Nephron progenitor cell (in vitro differentiated cells): ENCODE results near the gene CPA2.

Experiments
- DNase-seq: peaks from one replicate; pipeline ENCODE4 v3.0.0; 2021
- H3K27ac Mint-ChIP-seq: 2 replicates; pipeline ENCODE4 v1.8.0; 2021; ENCODE audit warnings: mild to moderate bottlenecking, moderate library complexity, mixed read lengths
- H3K27me3 Mint-ChIP-seq: 2 replicates; pipeline ENCODE4 v1.8.0; 2021; ENCODE audit warnings: mild to moderate bottlenecking, low read depth, mixed read lengths; ENCODE audit not compliant: poor library complexity
- H3K36me3 Mint-ChIP-seq: 2 replicates; pipeline ENCODE4 v1.8.0; 2021; ENCODE audit warnings: low read depth, mixed read lengths
- H3K4me1 Mint-ChIP-seq: 2 replicates; pipeline ENCODE4 v1.8.0; 2021; ENCODE audit warnings: mixed read lengths
- H3K4me3 Mint-ChIP-seq: 2 replicates; pipeline ENCODE4 v1.8.0; 2021; ENCODE audit warnings: mild to moderate bottlenecking, moderate library complexity, mixed read lengths
- H3K9me3 Mint-ChIP-seq: 2 replicates; pipeline ENCODE4 v1.8.0; 2021; ENCODE audit warnings: mild to moderate bottlenecking, moderate library complexity, mixed read lengths
- CTCF ChIP-seq: fragments of 200-600 bp; sonication (generic); IDR thresholded peaks from 2 replicates; pipeline ENCODE4 v1.5.0; 2021; ENCODE audit warnings: antibody characterized with exemption

Gene CPA2

DNA sequence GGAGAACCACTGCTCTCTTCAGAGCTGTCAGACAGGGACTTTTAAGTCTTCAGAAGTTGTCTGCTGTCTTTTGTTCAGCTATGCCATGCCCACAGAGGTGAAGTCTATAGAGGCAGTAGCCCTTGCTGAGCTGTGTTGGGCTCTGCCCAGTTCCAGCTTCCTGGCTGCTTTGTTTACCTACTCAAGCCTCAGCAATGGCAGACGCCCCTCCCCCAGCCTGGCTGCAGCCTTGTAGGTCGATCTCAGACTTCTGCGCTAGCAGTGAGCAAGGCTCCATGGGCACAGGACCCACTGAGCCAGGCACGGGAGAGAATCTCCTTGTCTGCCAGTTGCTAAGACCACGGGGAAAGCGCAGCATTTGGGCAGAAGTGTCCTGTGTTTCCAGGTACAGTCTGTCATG, 12.1 kb upstream of the CPA2 start:
- Mint-ChIP-seq H3K27ac (no peak overlapping the region), H3K36me3 (peaks cover 68% of the 10 kb centered on the region), H3K9me3 (peaks cover 93% of the 10 kb centered on the region), H3K4me3 (no peak overlapping the region), H3K4me1 (peaks cover 12% of the 10 kb centered on the region), H3K27me3 (peaks cover 9% of the 10 kb centered on the region)
- no peak for TF ChIP-seq CTCF
- no peak for DNase-seq

DNA sequence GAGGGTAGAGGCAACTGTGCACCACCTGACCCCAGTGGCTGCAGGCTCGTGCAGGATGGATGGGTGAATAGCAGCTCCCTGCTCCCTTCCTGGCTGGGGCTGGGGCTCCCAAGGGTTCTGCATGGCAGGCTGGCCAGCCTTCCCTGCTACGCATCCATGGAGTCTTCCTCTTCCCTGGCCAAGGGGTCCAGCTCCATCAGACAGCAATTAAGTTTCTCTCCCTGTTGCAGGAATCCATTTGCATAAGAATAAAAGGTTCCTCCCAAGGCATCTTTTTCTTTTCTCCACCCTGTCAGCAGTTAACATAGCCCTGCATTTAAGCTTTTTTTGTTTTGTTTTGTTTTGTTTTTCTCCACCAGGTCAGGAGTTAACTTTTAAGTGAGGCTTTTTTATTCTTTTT, 10.0 kb upstream of the CPA2 start:
- H3K27ac Mint-ChIP-seq = no peak overlapping the region
- H3K4me1 Mint-ChIP-seq = peaks cover 12% of the 10 kb centered on the region
- H3K4me3 Mint-ChIP-seq = no peak overlapping the region
- DNase-seq = no peak
- H3K27me3 Mint-ChIP-seq = peaks cover 3% of the 10 kb centered on the region
- TF ChIP-seq CTCF = no peak
- peaks cover 55% of the 10 kb centered on the region for H3K36me3 Mint-ChIP-seq
- H3K9me3 Mint-ChIP-seq = peaks cover 89% of the 10 kb centered on the region

- H3K4me3 Mint-ChIP-seq = no peak overlapping the region
- peaks cover 3% of the 10 kb centered on the region for H3K27me3 Mint-ChIP-seq
- no peak for TF ChIP-seq CTCF
- peaks cover 26% of the 10 kb centered on the region for H3K4me1 Mint-ChIP-seq
- H3K36me3 Mint-ChIP-seq = peaks cover 39% of the 10 kb centered on the region
- peaks cover 71% of the 10 kb centered on the region for H3K9me3 Mint-ChIP-seq
- DNase-seq = no peak
- H3K27ac Mint-ChIP-seq = no peak overlapping the region
Observed at GRCh38 chr7:130258494-130259078, 8.1 kb upstream of the CPA2 start.

- Mint-ChIP-seq H3K4me3 (no peak overlapping the region), H3K36me3 (peaks cover 16% of the 10 kb centered on the region), H3K27me3 (peaks cover 4% of the 10 kb centered on the region), H3K27ac (peak overlapping the region; percentile 79), H3K4me1 (peaks cover 58% of the 10 kb centered on the region), H3K9me3 (peaks cover 38% of the 10 kb centered on the region)
- TF ChIP-seq CTCF = no peak
- DNase-seq = no peak
Observed at GRCh38 chr7:130262448-130262847, 4.2 kb upstream of the CPA2 start.

GRCh38 chr7:130263130-130263529, 3.5 kb upstream of the CPA2 start:
- DNase-seq = no peak

More at GRCh38 chr7:130263130-130263529, 3.5 kb upstream of the CPA2 start:
- Mint-ChIP-seq H3K4me1 (peaks cover 65% of the 10 kb centered on the region), H3K27me3 (peaks cover 4% of the 10 kb centered on the region), H3K27ac (peak overlapping the region; percentile 79), H3K9me3 (peaks cover 32% of the 10 kb centered on the region), H3K36me3 (peaks cover 14% of the 10 kb centered on the region), H3K4me3 (no peak overlapping the region)
- TF ChIP-seq CTCF = no peak
